C4-2B (cell line): Measurements from ENCODE around the gene SLC23A2.

Experiments
- CTCF ChIP-seq: fragments of 450-650 bp; conservative IDR thresholded peaks from 2 replicates; pipeline ENCODE4 v1.5.1; 2017; ENCODE audit warnings: mild to moderate bottlenecking
- ZFX ChIP-seq: fragments of 450-650 bp; IDR thresholded peaks from 2 replicates; pipeline ENCODE4 v1.6.1; 2017

- TF ChIP-seq CTCF (no peak), ZFX (no peak)
Observed at GRCh38 chr20:4987130-4987529, 14.2 kb downstream of the SLC23A2 start.
